ENCODE results near the gene ADCY9.

ADCY9 gene

GRCh38 chr16:4120176-4120575 lies 3.9 kb upstream of the ADCY9 start:
- DNase-seq, result no peak

GRCh38 chr16:4117250-4117578 lies 972 bp upstream of the ADCY9 start:
- DNase-seq, result no peak

DNA sequence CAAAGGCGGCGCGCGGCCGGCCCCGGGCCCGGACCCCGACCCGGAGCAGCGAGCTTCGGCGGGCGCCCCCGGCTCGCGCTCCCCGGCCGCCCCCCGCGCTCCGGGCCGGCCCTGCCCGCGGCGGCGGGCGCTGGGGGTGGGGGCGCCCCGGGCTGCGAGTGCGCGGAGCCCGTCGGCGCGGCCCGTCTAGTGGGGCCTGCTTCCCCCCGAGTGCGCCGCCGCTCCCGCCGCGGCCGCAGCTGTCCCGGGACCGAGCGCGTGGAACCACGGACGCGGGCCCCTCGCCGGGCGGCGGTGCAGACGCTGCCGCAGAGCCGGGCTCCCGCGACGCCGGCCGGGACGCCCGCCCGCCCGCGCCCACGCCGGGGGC lies 308 bp downstream of the ADCY9 start:
- no peak for DNase-seq

- no peak for DNase-seq
Measured at GRCh38 chr16:4115209-4115948, 863 bp downstream of the ADCY9 start.

DNA sequence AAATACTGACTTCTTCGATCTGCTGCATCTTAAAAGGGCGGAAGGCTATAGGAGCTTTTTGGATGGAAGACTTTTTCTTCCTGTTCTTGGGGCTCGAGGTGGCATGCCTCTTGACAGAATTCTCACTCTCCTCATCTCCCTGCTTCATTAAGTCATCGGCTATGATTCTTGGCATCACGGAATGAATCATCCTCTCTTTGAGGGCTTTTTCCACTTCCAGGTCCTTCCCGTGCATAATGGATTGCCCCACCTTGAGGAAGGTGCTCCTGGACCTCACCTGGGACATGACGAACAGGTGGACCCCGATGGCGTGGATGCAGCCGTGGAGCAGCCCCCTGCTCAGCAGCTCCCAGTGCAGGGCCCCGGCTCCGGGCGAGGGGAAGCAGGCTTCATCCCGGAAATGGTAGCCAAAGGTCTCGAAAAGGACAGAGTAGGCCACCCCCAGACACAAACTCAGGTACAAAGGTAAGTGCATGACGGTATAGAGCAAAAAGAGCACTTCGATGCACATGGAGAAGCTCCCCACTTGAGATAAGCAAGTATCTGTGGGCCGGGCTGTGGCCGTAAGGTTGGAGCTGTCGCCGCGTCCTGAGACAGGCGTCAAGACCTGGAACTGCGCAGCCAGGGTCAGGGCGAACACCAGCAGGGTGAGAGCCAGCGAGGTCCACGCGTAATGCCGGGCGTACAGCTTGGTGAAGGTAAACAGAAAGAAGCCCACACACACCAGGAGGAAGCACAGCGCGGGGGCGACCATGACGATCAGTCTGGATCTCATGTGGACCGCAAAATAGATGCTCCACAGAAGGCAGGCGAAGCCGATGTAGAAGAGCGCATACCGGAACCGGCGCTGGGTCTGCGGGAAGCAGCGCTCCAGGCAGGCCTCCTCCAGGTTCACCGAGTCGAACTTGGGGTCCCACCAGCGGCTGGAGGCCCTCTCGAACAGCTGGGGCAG lies 1.7 kb downstream of the ADCY9 start:
- no peak for DNase-seq

DNA sequence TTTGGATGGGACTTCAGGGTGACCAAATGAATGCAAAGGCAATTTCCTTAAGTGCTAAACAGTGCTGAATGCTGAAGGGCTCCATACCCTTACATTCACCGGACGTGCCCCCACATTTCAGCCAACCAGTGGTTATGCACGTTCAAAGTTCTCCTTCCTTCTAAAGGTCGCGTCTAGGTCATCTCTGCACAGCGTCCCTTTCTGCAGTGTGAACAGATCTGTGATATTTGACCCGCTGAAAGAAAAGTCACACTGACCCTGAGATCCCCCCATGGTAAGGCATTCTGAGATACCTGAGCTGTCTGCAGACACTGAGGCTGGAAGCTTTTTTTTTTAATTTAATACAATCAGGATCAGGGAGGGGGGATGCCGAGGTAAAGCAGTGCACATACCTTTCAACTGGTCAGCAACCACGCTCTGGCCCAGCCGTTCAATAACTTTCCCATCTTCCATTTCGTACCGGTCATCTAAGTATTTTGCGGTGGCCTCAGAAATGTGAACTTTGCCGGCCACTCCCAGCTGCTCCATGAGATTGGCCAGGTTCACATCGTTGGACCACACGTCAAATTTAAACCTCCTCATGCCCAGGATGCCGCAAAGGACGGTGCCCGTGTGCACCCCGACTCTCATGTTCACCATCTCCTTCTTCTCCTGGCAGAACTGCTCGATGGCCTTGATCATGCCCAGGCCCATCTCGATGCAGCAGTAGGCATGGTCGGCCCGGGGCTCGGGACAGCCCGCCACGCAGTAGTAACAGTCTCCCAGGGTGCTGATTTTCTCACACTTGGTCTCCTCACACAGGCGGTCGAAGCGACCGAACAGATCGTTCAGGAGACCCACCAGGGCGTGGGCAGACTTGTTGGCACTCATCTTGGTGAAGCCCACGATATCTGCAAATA lies 2.6 kb downstream of the ADCY9 start:
- DNase-seq, result no peak

DNA sequence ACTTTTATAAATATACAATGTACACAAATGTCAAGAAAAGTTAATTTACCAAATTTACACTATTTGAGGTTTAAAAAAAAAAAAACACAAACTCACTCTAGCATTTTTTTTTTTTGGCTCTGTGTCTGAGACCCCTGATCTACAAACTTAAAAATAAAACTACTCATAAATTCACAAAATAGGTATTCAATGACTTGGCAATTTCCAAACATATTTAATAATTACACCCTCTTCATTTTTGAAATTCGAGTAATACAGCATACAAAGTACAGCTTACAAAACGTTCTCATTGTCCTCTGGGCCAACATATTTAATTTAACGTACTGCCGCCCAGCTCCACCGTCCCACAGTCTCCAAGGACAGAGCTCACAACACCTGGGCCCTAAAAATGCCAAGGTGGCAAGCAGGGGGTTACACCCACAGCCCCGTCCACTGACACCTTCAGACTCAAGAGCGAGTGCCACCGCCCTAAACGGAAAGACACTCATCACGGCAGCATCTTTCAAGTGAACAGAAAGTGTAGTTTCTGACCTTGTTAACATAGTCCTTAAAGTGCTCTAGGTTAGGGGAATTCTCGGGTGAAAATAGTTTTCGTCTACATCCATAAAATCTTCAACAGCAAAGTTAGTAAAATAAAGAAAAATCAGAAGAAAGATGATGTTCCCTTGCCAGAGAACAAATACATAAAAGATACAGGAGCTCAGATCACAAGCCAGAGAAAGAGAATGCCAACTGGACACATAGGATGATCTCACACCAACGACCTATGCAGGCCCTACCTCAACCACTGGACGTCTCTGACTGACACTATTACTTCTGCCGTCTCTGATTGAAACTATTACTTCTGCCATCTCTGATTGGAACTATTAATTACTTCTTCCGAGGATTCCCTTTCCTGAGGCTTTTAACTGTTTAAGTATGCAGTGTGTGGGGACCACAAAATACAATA lies 4.2 kb downstream of the ADCY9 start:
- DNase-seq, result no peak

DNA sequence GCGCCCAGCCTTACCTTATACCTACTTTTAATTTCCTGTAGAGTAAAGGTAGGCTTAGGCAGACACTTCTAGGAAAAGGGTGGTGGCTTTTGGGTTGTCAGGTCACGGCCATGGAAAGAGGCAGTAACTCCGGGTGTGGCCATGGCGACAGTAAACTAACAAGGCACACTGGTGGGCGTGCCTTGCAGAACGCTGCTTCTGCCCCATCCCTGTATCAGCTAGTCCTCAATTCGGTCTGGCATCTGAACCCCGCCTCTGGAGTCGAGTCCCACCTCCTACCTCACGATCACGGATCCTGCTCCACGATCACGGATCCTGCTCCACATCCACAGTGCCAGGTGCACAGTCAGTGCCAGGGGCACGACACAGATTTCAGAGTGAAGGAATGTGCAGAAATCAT lies 5.6 kb downstream of the ADCY9 start:
- DNase-seq, result no peak

GRCh38 chr16:4110065-4110464 lies 6.2 kb downstream of the ADCY9 start:
- DNase-seq, result no peak

DNA sequence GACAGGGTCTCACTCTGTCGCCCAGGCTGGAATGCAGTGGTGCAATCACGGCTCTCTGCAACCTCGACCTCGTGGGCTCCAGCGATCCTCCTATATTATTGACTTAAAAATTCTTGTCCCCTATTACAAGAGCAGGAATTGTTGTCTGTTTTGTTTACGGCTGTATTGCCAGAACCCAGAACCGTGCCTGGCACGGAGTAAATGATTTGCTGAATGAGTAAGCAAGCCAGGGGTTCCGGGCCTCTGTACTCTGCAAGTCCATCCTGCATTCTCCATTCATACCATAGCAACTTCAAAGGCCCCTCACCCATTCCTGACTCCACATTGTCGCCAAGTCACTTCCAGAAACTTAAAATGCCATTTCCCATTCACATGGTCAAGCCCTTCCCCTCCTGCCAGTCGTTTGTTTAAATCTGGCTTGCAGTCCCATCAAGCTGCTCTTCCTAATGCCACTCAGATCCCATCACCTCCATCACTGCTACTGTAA lies 6.9 kb downstream of the ADCY9 start:
- DNase-seq, result no peak

- DNase-seq, result no peak
Measured at GRCh38 chr16:4106516-4106915, 9.7 kb downstream of the ADCY9 start.

GRCh38 chr16:4105848-4106247 lies 10.4 kb downstream of the ADCY9 start:
- no peak for DNase-seq

DNA sequence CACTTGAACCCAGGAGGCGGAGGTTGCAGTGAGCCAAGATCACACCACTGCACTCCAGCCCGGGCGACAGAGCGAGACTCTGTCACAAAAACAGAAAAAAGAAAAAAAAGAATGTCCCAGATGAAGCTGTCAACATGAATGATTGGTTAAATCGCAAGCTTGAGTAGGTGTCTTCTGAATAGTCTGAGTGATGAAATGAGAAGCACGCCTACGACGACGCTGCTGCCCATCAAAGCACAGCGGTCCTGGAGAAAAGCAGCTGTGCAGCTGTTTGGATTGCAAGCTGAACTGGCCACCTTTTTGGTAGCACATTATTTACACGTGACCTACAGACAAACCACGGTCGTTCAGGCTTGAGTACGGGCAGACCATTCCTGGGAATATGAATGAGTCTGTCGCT lies 12.5 kb downstream of the ADCY9 start:
- DNase-seq, result no peak

DNA sequence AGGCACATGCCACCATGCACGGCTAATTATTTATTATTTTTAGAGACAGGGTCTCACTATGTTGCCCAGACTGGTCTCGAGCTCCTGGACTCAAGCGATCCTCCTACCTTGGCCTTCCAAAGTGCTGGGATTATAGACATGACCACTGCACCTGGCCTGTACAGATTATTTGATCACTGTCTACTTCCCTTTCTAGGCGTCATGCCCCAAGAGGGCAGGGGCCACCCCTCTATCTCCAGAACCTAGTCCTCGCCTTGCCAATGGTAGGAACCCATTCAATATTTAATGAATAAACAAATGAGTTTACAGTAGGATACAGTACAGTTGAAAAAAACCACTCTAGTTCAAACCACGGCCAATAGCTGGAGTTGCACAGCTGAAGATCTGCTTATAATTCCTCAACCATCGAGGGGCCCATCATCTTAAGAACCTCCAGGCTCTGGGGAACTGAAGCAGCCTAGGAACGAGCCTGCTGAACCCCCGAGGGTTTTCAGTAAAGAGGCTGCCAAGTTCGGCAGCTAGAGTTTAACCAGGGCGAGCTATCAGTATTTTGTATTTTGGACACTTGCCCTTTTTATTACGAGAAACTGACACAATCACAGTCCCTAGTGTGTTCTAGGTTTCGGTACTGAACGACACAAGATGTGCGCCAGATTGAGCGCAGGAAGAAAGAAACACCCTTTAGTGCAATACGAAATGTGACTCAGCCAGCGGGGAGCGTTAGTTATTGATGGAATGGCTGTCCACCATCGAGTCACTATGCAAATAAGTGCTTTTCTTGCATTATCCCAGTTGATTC lies 14.6 kb downstream of the ADCY9 start:
- no peak for DNase-seq

- no peak for DNase-seq
Measured at GRCh38 chr16:4098501-4098900, 17.7 kb downstream of the ADCY9 start.

- DNase-seq, result no peak
Measured at GRCh38 chr16:4097826-4098240, 18.4 kb downstream of the ADCY9 start.

GRCh38 chr16:4096509-4096908 lies 19.7 kb downstream of the ADCY9 start:
- no peak for DNase-seq

DNA sequence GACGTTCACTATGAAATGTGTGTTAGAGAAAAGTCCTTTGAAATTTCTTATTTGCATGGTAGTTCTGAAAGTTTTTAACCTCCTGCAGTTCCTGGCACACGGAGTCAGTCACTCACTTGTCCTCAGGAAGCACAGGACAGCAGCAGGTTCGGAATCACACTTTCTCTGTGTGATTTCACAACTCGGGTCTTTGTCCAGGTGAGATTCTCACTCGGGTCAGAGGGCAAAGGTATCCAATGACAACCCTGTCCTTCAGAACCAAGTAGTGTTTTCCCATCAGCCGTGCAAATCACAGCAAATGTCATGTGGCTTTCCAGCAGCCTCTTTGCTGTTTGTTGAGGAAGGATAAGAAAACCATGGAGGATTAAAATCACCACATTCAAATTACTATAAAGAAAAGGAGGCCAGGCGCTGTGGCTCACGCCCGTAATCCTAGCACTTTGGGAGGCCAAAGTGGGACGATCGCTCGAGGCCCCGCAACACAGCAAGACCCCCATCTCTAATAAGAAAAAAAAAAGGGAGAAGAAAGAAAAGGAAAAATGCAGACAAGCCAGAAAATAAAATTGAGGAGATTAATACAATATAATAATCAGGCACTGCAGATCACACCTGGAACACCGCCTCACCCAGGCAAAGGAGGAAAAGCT lies 22.0 kb downstream of the ADCY9 start:
- no peak for DNase-seq

- DNase-seq, result no peak
Measured at GRCh38 chr16:4093495-4094126, 22.6 kb downstream of the ADCY9 start.
